Testis (tissue), 3 donors: Measurements from ENCODE around the gene FSIP1. TPM values are rescaled to one million over a fixed set of nuclear protein-coding genes. Genes with fewer than 3 reads are reported as not detected.

Experiments used
- DNase-seq: peaks from one replicate; pipeline ENCODE4 v3.0.0-alpha.2; 2019
- H3K27ac ChIP-seq, 2 donors: fragments of 200-600 bp; sonication (generic); one replicate each; pipeline ENCODE4 v1.5.1; 2019
- H3K27me3 ChIP-seq: fragments of 200-600 bp; sonication (generic); one replicate; pipeline ENCODE4 v1.5.1; 2019
- H3K36me3 ChIP-seq: fragments of 200-600 bp; sonication (generic); one replicate; pipeline ENCODE4 v1.5.1; 2017; ENCODE audit warnings: low read depth; ENCODE audit errors: missing control alignments
- H3K4me1 ChIP-seq: fragments of 200-600 bp; sonication (generic); one replicate; pipeline ENCODE4 v1.5.1; 2019
- H3K4me3 ChIP-seq, 2 donors: fragments of 200-600 bp; sonication (generic); one replicate each; pipeline ENCODE4 v1.5.1; 2017 to 2019
- H3K9me3 ChIP-seq: fragments of 200-600 bp; sonication (generic); one replicate; pipeline ENCODE4 v1.5.1; 2017
- POLR2A ChIP-seq: fragments of 450-650 bp; IDR thresholded peaks from one replicate; pipeline ENCODE4 v1.6.1; 2017; ENCODE audit warnings: antibody characterized with exemption, mild to moderate bottlenecking, moderate library complexity
- WGBS, 2 donors: methylation state at CpG; one replicate each; pipeline ENCODE4 v1.1.5; 2018; 5-methylcytosine and 5-hydroxymethylcytosine counted together
- intact Hi-C: fragments of 100-400 bp; cut with DNase I; formaldehyde crosslinking; loops from one replicate; pipeline ENCODE4 v1.15.1; 2023; ENCODE audit warnings: low total_unique reads
- polyA plus RNA-seq: library from polyadenylated mRNA; stranded (reverse); fragments of 350-450 nt; fragmentation: Illumina TruSeq; extraction: RNeasy Lipid Tissue Mini Kit (QIAGEN cat#74804); gene quantifications from one replicate; pipeline ENCODE4 v1.2.3, GENCODE V29; 2014; ENCODE audit warnings: low read depth, low replicate concordance; ENCODE audit not compliant: insufficient read depth
- total RNA-seq, 2 donors: library from RNA; depleted of rRNA; stranded (reverse); fragments of >200 nt; gene quantifications; one replicate each; pipeline ENCODE4 v1.2.3, GENCODE V29; 2016
- TF ChIP-seq, protein P1 (sequence below), 3 experiments: fragments of 450-650 bp in 2 of 3; fragments of 200-600 bp in 1 of 3; sonication (generic) in 1 of 3; IDR thresholded peaks; one replicate each; pipeline ENCODE4 v1.5.1; 2016 to 2019; ENCODE audit warnings: antibody characterized with exemption in 3 of 3, mild to moderate bottlenecking in 2 of 3, moderate library complexity in 1 of 3

The FSIP1 gene
- total and polyA plus RNA-seq, 3 donors from 2014 or later, result 5.8 to 11.2 (median 8.2) TPM

- H3K27ac ChIP-seq, result no peak overlapping the region
- intact Hi-C loops, result loop anchor here (10.0 kb wide), 1 partner anchor 76 kb away; no protein-coding TSS in a partner anchor
- WGBS, 2 donors, result 46 to 56% methylated on average over 2 of the region's 2 CpGs
- H3K4me1 ChIP-seq, result no peaks in the 10 kb centered on the region
- no peaks in the 10 kb centered on the region for H3K27me3 ChIP-seq
- H3K4me3 ChIP-seq, result no peak overlapping the region
- no peaks in the 10 kb centered on the region for H3K9me3 ChIP-seq
- TF ChIP-seq POLR2A, result no peak
- TF ChIP-seq, protein P1, sequence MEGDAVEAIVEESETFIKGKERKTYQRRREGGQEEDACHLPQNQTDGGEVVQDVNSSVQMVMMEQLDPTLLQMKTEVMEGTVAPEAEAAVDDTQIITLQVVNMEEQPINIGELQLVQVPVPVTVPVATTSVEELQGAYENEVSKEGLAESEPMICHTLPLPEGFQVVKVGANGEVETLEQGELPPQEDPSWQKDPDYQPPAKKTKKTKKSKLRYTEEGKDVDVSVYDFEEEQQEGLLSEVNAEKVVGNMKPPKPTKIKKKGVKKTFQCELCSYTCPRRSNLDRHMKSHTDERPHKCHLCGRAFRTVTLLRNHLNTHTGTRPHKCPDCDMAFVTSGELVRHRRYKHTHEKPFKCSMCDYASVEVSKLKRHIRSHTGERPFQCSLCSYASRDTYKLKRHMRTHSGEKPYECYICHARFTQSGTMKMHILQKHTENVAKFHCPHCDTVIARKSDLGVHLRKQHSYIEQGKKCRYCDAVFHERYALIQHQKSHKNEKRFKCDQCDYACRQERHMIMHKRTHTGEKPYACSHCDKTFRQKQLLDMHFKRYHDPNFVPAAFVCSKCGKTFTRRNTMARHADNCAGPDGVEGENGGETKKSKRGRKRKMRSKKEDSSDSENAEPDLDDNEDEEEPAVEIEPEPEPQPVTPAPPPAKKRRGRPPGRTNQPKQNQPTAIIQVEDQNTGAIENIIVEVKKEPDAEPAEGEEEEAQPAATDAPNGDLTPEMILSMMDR (IDR thresholded peaks at IDR 0.05), result no peak
- no peaks in the 10 kb centered on the region for H3K36me3 ChIP-seq
- DNase-seq, result no peak
Observed at GRCh38 chr15:39761006-39761405, 21.6 kb downstream of the FSIP1 start.

DNA sequence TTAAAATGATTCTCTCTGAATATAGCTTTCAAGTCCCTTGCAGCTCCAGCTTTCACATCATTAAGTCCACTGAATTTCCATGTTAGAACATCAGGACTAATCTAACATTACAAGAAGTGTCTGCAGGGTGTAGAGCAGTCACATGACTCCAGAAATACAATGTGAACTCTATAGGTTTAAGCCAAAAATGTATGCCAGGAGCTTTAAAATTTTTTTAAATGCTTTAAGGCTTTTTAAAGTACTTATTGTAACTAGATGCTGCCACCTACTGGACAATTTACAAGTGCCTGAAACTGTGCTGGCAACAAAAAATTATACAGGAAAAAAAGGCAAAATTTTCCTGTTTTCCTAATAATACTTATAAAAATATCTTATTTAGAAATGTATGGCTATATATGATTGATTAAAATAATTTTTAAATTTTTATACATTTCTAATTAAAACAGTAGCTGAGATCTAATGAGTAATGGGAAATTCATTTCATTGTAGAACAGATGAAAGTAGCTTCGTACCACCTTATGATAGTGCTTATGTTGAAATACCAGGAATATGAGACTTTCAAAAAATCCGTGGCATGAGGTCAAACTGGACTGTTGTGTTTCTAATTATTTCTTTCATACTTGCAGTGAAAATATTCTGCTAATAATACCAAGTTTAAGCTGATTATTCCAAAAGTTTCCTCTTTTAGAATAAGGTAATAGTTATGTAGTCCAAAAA lies 25.7 kb downstream of the FSIP1 start:
- H3K36me3 ChIP-seq, result no peaks in the 10 kb centered on the region
- no peaks in the 10 kb centered on the region for H3K4me1 ChIP-seq
- H3K27me3 ChIP-seq, result no peaks in the 10 kb centered on the region
- TF ChIP-seq, protein P1 (IDR thresholded peaks at IDR 0.05), result peak; percentile 64 to 90 (median 67)
- no peak for TF ChIP-seq POLR2A
- no peak overlapping the region for H3K27ac ChIP-seq
- peak; percentile 51 for DNase-seq
- intact Hi-C loops, result no loop called here
- H3K4me3 ChIP-seq, result no peak overlapping the region
- no peaks in the 10 kb centered on the region for H3K9me3 ChIP-seq
- WGBS, 2 donors, result 51 to 69% methylated on average over 2 of the region's 2 CpGs

DNA sequence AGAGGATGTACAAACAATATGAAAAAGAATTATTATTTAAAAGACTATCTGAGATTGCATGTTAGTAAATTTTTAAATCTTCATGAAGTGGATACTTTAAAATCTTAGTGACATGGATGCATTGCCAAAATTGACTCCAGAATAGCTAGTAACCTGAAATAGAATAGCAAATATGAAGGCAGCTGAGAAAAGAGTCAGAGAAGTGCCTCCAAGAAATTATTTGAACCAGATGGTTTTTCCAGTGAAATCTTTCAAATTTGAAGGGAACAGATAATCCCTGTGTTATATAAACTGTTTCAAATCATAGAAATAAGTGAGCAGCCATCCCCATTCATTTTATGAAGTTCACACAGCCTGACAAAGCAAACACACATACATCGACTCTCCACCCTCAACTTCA lies 29.6 kb downstream of the FSIP1 start:
- no peaks in the 10 kb centered on the region for H3K4me1 ChIP-seq
- H3K4me3 ChIP-seq, result no peak overlapping the region
- H3K27me3 ChIP-seq, result no peaks in the 10 kb centered on the region
- intact Hi-C loops, result no loop called here
- H3K9me3 ChIP-seq, result no peaks in the 10 kb centered on the region
- no peak for DNase-seq
- H3K36me3 ChIP-seq, result no peaks in the 10 kb centered on the region
- 86% methylated on average over 1 of the region's 1 CpG for WGBS, 2 donors
- no peak overlapping the region for H3K27ac ChIP-seq
- TF ChIP-seq, protein P1 (IDR thresholded peaks at IDR 0.05), result no peak
- TF ChIP-seq POLR2A, result no peak

- H3K4me1 ChIP-seq, result no peaks in the 10 kb centered on the region
- H3K36me3 ChIP-seq, result no peaks in the 10 kb centered on the region
- TF ChIP-seq POLR2A, result no peak
- TF ChIP-seq, protein P1 (IDR thresholded peaks at IDR 0.05), result no peak
- H3K27ac ChIP-seq, result no peak overlapping the region
- intact Hi-C loops, result no loop called here
- no peaks in the 10 kb centered on the region for H3K9me3 ChIP-seq
- no peaks in the 10 kb centered on the region for H3K27me3 ChIP-seq
- H3K4me3 ChIP-seq, result no peak overlapping the region
- DNase-seq, result no peak
Observed at GRCh38 chr15:39752246-39752645, 30.4 kb downstream of the FSIP1 start.

GRCh38 chr15:39748276-39748675 lies 34.4 kb downstream of the FSIP1 start:
- DNase-seq, result no peak
- no peak overlapping the region for H3K4me3 ChIP-seq
- H3K36me3 ChIP-seq, result no peaks in the 10 kb centered on the region
- H3K9me3 ChIP-seq, result no peaks in the 10 kb centered on the region
- H3K27me3 ChIP-seq, result no peaks in the 10 kb centered on the region
- intact Hi-C loops, result no loop called here
- WGBS, 2 donors, result 57 to 63% methylated on average over 2 of the region's 2 CpGs
- H3K4me1 ChIP-seq, result no peaks in the 10 kb centered on the region
- no peak for TF ChIP-seq POLR2A
- TF ChIP-seq, protein P1 (IDR thresholded peaks at IDR 0.05), result no peak
- H3K27ac ChIP-seq, result no peak overlapping the region
